HG03135 (cell line): Measurements from ENCODE around the gene CREB5.
"Not testable (repeated sequence)": the region's sequence is repeated elsewhere in the genome, so short reads cannot be mapped to it uniquely, and the experiment has no call there.

Source experiments
- ATAC-seq: cut with Tn5 transposase; IDR thresholded peaks from one replicate; pipeline ENCODE4 v1.9.1; 2021; ENCODE audit warnings: mild to moderate bottlenecking, moderate library complexity; ENCODE audit not compliant: unreplicated experiment

The CREB5 gene, protein sequence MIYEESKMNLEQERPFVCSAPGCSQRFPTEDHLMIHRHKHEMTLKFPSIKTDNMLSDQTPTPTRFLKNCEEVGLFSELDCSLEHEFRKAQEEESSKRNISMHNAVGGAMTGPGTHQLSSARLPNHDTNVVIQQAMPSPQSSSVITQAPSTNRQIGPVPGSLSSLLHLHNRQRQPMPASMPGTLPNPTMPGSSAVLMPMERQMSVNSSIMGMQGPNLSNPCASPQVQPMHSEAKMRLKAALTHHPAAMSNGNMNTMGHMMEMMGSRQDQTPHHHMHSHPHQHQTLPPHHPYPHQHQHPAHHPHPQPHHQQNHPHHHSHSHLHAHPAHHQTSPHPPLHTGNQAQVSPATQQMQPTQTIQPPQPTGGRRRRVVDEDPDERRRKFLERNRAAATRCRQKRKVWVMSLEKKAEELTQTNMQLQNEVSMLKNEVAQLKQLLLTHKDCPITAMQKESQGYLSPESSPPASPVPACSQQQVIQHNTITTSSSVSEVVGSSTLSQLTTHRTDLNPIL

DNA sequence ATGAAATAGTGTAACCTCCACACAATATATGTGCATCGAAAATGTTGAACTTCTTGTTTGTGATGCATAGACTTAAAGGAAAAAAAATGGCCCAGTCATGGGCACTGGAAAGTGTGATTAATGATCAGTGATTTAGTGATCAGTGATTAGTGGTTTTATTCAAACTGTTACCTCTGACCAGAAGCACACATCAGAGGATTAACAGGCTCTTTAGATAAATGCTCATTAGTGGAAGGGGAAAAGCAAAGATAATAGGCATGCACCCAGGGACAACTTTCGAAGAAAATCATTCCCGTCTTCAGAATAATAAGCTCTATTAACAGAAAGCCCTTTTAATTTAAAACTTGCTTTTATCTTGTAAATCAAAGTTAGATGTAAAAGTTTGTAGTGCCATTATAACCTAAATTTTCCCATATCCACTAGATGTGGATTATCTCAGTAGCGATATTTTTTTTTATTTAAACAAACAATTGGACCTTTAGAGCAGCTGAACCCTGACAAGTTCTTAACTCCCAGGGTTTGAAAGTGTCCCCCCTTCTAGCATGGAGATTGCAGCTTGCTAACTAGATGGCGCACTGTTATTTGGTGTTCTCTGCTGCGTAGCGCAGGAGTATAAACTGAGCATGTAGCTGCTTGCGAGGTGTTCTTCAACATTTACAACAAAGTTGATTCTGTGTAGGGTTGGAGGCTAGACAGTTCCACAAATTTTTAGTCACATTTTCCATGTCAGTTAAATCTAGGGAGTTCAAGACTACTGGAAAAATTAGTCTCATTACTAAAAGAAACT lies at the start of gene CREB5:
CREB5 (plus strand) TSS at position 643 of the 787 bp plus-strand sequence. CDS start 397 bp downstream, outside the sequence.
- ATAC-seq, result no peak

DNA sequence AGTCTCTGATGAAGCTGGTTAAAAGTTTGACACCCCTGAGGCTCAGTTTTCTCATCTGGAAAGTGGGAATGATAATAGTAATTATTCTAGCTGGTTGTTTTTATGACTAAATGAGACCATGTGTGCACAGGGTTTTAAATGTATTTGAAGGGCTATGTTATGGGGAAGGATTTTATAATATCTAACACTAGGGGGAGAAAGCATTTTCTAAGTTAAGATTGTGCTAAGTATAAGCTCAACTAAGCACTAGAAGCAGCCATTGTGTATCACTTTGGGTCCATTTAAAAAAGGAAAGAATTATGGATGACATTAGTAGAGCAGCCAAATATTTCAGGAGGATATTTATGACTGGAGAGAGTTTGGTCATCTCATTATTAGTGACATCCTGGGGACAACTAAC lies 49.5 kb upstream of the CREB5 start:
- ATAC-seq, result no peak

DNA sequence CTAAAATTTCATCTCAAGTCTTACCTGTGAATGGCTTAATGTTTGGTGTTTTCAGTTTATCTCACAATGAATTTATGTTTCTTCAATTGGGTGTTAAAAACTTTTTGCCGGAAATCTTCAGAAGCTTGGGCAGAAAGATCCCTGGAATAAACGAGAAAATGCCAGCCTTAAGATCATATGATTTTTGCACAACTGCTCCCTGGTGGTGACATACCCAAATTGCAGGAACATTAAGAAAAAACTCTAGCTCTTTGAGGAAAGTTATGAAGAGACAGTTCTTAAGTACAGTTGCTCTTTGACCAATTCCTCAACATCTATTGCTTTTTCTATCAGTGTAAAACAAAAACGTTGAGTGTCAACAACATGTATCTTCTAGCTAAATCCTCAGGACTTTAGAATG lies 48.2 kb upstream of the CREB5 start:
- ATAC-seq, result no peak

DNA sequence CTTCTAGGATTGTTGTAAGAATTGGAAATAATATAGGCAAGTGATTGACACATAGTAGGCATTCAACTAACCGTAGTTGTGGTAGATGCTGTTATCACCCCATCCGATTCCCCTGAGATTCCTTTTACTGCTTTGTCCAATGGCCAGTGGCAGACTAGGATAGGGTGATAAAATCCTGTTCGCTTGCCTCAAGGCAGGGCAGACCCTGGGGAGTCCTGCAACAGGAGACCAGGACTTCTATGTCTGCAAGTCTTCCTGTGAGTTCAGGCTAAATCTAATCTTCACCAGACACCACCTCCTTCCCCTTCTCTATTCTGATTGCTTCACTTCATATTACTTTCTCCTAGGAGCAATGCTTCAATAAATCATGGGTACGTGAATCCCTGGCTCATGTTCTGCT lies 42.8 kb upstream of the CREB5 start:
- ATAC-seq, result no peak

DNA sequence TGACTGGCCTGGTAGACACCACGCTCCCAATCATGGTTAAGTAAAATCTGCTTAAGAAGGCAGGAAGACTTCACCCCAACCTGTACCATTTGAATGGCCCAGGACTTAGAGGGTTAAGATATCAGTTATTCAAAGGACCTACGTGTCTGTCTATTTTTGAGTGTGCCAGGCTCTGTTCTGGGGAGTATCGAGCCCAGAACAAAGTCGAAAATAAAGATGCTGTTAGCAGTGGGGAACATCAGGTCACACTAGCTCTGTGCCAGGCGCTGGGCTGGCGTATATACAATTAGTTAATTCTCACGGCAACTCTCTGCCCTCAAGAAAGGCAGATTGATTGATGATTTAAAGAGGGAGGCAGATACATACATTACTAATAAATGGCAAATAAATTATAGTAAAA lies 40.5 kb upstream of the CREB5 start:
- ATAC-seq, result no peak

DNA sequence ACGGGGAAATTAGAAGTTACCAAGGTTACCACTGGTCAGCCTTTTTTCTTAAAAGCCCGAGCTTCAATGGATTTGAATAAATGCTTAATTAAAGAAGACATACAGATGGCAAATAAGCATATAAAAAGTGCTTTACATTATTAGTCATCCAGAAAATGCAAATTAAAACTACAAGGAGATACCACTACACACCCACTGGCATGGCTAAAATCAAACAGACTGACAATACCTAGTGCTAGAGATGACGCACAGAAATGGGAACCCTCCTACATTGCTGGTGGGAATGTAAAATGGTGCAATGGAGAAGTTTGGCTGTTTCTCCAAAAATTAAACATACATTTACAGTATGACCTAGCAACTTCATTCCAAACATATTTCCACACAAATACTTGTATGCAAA lies 38.3 kb upstream of the CREB5 start:
- no peak for ATAC-seq

DNA sequence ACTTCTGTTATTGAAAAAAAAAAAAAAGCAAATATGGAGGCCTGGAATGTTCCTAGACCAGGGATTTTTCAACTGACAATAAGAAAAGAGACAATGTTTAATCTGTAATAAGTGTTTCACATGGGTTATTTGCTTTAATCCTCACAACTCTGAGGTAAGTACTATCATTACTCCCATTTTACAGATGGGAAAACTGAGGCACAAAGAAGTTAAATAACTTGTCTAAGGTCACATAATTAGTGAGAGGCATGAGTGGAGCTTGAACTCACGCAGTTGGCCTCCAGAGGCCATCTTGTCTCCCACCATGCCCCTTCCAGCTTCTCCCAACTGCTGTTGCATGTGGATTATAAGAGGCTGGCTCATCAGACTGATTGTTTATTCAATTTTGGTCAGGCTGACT lies 36.6 kb upstream of the CREB5 start:
- ATAC-seq, result no peak

DNA sequence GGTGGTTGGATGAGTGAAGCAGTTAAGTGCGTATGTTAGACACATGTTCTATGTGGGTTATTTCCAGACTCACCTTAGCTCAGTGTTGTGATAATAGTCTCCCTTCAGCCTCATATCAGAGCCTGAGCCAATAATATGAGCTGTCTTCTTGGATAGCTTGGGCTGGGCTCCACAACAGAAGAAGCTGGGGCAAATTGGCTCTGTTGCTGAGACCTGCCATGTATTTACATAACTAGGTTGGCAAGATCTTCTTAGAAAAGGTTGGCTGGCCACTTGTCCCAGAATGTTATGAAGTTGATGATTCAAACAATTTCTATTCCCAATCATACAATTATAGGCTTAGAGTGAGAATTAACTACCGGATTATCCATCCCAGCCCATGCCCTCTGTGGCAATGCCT lies 35.7 kb upstream of the CREB5 start:
- ATAC-seq, result no peak

DNA sequence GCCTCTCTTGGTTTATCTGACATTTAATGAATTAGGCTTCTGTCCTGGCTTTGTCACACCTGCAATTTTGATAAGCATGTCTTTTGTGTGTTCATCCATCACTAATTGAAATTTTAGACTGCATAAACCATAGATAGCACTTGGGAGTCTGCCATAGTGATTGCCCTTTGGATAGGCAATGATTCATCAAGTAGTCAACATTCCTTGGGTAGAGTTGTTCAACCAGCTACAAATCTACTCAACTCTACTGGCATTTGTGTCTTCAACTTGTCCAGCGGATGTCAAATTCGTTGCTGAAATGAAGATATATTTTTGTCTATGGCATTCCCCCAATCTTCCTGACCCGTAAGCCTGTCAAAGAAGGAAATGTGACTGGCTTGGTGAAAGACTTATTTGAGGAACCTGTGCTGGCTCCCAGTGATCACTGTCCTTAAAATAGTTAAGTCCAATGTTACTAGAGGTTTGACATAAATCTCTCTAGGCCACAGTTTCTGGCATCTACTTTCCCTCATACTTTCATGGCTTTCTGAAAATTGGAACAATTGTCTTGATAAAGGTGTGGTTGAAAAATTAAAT lies 33.7 kb upstream of the CREB5 start:
- no peak for ATAC-seq

DNA sequence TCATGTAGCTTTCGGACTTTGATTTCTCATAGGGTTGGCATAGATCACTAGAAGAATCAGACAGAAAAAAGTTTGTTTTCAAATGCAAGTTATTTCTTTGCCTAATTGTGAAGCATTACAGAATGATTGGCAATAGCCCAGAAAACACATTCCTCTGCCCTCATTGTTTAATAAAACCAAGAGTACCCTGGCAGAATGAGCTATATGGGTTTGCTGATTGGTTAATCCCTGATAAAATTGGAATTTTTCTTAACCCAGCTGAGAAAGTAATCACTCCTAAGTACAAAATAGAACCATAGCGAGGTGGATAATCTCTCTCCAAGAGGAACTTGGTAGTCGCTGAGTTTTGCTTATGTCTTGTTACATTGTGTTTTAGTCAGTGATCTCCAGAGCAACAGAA lies 30.9 kb upstream of the CREB5 start:
- ATAC-seq, result no peak

DNA sequence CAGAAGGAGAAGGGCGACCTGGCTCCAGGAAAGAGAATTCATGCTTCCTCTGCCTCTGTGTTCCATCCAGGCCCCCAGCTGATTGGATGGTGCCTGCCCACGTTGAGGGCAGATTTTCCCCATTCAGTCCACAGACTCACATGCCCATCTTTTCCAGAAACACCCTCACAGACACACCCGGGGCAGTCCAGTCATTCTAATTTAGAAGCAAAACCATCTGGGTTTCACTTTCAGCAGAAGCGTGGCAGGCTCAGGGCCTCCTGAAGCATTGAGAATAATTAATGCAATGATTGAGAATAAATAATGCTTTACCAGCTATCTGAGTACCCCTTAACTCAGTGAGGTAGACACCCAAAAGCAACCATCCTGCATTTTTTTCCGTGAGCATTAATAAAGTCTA lies 30.2 kb upstream of the CREB5 start:
- ATAC-seq, result no peak

DNA sequence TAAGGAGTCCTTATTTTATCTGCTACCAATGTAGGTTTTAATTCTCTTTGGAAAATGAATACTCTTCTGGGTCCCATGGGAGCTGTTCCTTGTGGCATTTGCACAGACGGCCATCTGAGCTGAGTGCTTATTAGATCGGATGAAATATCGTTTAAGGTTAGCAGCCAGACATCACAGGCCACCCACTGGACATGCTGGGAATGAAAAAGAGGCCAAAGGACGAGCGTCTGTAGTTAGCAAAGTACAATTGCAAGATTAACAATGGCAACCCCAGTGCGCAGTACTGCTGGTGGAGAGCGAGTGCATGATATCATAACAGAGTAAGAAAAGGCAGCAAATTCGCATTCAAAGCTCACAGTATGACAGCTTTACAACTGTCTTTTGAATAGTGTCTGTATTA lies 28.3 kb upstream of the CREB5 start:
- ATAC-seq, result no peak

DNA sequence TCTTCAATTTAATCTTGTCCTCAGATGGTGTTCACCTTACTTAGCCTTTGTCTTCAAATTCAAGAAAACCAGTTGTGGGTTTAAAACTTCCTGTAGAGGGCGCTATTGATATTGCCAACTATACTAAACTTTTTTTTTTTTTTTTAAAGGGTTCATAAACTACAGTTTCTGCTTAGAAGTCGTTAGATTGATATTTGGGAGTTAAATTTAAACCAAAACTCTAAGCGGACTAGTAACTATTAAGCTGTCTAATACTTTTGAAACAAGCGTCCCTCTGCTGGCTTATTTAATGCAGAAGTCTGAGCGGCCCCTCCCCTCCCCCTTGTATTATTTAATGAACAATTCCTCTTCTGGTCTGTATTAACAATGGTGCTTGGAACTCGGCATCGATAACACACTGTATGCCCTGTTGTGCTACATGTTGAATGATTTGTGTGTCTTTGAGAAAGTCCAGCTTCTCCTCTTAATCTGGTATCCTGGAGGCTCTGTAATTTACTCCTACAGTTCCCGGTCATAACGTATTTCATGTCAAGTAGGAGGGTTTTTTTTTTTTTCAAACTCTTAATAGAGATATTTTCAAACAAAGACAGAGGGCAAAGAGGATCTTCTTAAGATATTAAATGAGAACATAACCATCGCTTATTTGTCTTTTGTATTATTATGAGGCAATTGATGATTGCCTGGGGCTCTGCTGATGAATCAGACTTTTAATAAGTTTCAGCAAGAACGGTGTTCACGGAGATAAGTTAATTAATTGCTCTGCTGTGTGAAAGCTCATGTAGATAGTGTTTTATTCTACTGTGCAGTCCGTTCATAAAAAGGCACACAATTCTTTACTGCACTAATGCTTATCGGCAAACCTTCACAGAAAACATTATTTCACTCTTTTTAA lies 22.6 kb upstream of the CREB5 start:
- ATAC-seq, result no peak

DNA sequence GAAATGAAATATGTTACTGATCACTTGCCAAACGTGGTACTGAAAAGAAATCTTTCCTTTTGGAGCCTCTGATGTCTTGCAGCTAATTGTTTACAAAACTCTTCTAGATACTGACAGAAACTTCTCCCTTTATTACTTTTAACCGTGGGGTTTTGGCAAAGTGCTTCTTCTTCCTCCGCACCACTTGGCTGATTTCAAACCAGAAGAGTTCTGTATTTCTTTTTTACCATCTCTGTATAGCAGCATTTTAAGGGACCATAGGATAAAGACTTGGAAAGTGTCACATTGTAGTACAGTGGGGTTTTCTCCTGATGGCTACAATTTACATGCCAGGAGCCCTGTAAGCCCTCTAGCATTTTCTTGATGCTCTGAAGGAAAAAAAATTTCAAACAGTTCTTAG lies 21.9 kb upstream of the CREB5 start:
- no peak for ATAC-seq

DNA sequence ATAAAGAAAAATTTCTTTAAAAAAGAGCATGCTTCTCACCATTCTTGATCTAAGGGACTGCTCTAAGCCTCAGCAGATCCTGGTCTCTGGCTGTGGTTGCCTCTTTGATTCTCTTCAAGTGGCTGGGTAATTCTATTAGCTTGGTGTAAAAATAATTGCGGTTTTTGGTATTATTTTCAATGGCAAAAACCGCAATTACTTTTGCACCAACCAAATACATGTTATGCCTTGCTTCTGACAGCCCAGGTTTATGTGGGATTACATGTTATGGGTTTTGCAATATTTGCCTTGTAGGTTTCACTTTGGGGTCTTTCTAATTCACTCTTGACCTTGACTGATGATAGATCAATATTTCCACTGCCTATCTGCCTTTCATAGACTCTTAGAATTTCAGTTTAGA lies 20.0 kb upstream of the CREB5 start:
- ATAC-seq, result no peak

DNA sequence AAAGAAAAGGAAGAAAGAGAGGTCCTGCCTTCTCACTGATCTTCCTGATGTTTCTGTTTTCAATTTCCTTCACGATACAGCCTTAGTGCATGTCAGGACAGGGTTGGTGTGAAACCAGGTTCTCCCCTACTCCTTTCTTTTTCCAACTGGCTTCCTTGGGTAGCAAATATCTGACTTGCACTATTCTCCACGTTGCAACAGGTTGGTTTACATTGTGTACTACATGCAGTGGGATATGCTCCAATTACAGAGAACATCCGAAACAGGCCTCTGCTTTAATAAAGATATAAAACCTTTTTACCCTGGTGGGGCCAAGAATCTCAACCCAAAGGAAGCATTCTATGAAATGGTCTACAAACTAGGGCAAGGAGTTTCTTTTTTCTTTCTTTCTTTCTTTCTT lies 16.9 kb upstream of the CREB5 start:
- no peak for ATAC-seq

DNA sequence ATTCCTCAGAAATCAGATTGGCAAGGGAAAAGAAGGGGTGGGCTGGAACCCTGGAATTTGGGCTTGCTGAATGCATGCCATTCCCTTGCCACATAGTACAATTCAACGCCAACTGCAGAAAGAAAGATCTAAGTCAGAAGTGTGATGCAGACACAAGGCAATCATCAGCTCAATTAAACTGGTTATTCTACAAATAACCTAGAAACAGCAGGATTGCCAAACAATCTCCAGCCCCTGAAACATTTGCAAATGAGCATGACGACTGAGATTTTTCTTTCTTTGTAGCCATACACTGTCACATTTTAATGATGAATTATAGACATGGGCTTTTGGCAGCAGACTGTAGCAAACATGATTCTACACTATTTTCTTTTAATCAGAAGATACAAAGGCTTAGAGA lies 16.5 kb upstream of the CREB5 start:
- no peak for ATAC-seq

DNA sequence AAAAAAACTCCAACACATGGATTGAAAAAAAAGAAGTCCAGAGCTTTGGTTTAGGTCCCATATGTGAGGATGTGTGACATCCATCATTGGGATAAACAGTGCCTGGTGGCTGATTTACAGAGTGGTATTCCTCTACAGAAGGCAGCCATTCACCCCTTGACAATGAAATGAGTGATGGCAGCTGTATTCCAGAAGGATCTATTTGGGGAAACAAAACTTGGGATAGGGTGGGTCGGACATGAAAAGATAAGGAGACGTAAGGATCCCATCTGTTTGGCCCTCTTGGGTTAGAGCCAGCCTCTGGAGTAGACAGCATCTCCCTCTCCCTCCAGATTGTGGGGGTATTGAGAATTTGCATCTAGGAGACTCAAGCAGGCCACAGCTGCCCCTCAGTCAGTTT lies 15.2 kb upstream of the CREB5 start:
- no peak for ATAC-seq

DNA sequence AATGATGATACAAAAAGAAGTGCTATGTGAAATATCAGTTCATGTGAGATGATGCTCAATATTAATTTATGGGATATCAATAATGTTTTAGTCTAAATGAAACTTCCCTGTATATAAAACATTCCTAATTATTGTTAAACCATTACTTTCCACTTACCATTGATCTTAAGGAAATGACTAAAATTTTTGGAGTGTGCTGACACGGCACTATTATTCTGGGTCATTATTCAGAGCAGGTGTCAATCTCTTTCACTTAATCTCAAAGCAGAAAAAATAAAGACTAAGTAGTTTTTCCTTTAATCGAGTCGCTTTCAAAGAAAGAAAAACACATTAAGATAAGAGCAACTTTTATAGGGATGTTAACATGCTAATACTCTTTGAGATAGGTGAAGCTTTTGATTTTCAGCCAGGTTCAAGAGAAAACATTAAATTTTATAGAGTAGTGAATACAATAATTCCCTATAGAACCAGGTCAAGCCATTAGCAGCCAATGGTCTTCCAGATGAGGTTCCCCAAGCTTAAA lies 11.4 kb upstream of the CREB5 start:
- no peak for ATAC-seq

DNA sequence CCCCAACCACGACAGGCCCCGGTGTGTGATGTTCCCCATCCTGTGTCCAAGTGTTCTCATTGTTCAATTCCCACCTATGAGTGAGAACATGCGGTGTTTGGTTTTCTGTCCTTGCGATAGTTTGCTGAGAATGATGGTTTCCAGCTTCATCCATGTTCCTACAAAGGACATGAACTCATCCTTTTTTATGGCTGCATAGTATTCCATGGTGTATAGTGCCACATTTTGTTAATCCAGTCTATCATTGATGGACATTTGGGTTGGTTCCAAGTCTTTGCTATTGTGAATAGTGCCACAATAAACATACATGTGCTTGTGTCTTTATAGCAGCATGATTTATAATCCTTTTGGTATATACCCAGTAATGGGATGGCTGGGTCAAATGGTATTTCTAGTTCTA lies 10.8 kb upstream of the CREB5 start:
- not testable (repeated sequence) for ATAC-seq

DNA sequence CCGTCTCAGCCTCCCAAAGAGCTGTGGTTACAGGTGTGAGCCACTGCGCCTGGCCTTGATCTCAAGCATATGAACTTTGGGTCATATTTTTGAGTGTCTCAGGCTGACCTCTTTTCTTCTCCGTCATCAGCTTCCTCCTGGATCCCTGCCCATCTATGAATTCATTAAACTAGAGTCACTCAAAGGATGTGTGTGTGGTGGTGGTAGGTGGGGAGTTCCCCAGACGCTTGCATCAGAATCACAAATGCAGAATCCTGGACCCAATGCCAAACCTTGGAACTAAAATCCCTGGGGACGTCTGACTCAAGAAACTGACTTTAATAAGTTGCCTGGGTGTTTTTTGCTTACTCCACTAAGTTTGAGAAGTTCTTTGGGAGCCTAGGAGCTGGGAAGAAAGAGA lies 6.7 kb upstream of the CREB5 start:
- no peak for ATAC-seq
